ENCODE data around the gene GPS2. TPM values are rescaled to one million over a fixed set of nuclear protein-coding genes. Genes with fewer than 3 reads are reported as not detected.
A peak's percentile ranks its signal among the peaks of the same experiment; 100 is the strongest.

Gene GPS2
- total and polyA plus RNA-seq, 3 donors from 2014 or later: 204 to 239 (median 219) TPM

- H3K27me3 ChIP-seq: no peaks in the 10 kb centered on the region
- intact Hi-C loops (cut with DNase I; ENCODE audit: low total_unique reads): no loop called here
- H3K9me3 ChIP-seq: no peaks in the 10 kb centered on the region
- H3K4me3 ChIP-seq: no peak overlapping the region
- TF ChIP-seq POLR2A (IDR thresholded peaks at IDR 0.05) (no peak), CTCF (IDR thresholded peaks at IDR 0.05) (no peak)
- 62 to 72% methylated on average over 7 of the region's 7 CpGs for WGBS, 2 donors
- no peak overlapping the region for H3K27ac ChIP-seq
- peaks cover 11% of the 10 kb centered on the region for H3K4me1 ChIP-seq
- no peak for DNase-seq
- H3K36me3 ChIP-seq (ENCODE audit: low read depth, missing control alignments): no peaks in the 10 kb centered on the region
Measured at GRCh38 chr17:7311110-7311705, 4.0 kb downstream of the GPS2 start.

- TF ChIP-seq CTCF (IDR thresholded peaks at IDR 0.05) (no peak), POLR2A (IDR thresholded peaks at IDR 0.05) (no peak)
- H3K27ac ChIP-seq: no peak overlapping the region
- H3K27me3 ChIP-seq: no peaks in the 10 kb centered on the region
- WGBS, 2 donors: 67 to 75% methylated on average over 12 of the region's 12 CpGs
- intact Hi-C loops (cut with DNase I; ENCODE audit: low total_unique reads): no loop called here
- no peaks in the 10 kb centered on the region for H3K36me3 ChIP-seq (ENCODE audit: low read depth, missing control alignments)
- H3K4me3 ChIP-seq: peak overlapping the region in 1 of 2 donors; percentile 88
- H3K9me3 ChIP-seq: no peaks in the 10 kb centered on the region
- peaks cover 11% of the 10 kb centered on the region for H3K4me1 ChIP-seq
- DNase-seq: no peak
Measured at GRCh38 chr17:7309628-7310027, 5.5 kb downstream of the GPS2 start.

- intact Hi-C loops (cut with DNase I; ENCODE audit: low total_unique reads): no loop called here
- peak overlapping the region; percentile 92 to 97 for H3K27ac ChIP-seq
- DNase-seq: peak; percentile 91
- TF ChIP-seq POLR2A (IDR thresholded peaks at IDR 0.05): no peak
- no peak for TF ChIP-seq CTCF (IDR thresholded peaks at IDR 0.05)
- H3K4me1 ChIP-seq: peaks cover 11% of the 10 kb centered on the region
- no peaks in the 10 kb centered on the region for H3K9me3 ChIP-seq
- no peaks in the 10 kb centered on the region for H3K27me3 ChIP-seq
- 0 to 1% methylated on average over 14 of the region's 14 CpGs for WGBS, 2 donors
- no peaks in the 10 kb centered on the region for H3K36me3 ChIP-seq (ENCODE audit: low read depth, missing control alignments)
- H3K4me3 ChIP-seq: peak overlapping the region; percentile 88 to 99
Measured at GRCh38 chr17:7308625-7309433, 6.3 kb downstream of the GPS2 start.

- H3K9me3 ChIP-seq: no peaks in the 10 kb centered on the region
- H3K4me1 ChIP-seq: peaks cover 11% of the 10 kb centered on the region
- H3K4me3 ChIP-seq: peak overlapping the region; percentile 88 to 99
- 1 to 2% methylated on average over 9 to 58 of the region's 104 CpGs for WGBS, 2 donors
- no peaks in the 10 kb centered on the region for H3K36me3 ChIP-seq (ENCODE audit: low read depth, missing control alignments)
- DNase-seq: peak; percentile 50
- intact Hi-C loops (cut with DNase I; ENCODE audit: low total_unique reads): no loop called here
- TF ChIP-seq POLR2A (IDR thresholded peaks at IDR 0.05): no peak
- no peak for TF ChIP-seq CTCF (IDR thresholded peaks at IDR 0.05)
- H3K27ac ChIP-seq: peak overlapping the region; percentile 92 to 97
- no peaks in the 10 kb centered on the region for H3K27me3 ChIP-seq
Measured at GRCh38 chr17:7307686-7308624, 7.2 kb downstream of the GPS2 start.
